HEK293 (cell line): ENCODE measurements around the gene FRRS1L.

Experiments
- CTCF ChIA-PET: fragments of 350-600 bp; formaldehyde crosslinking; extraction: SDS; loops from one replicate; lab custom pipeline; 2021; ENCODE audit warnings: antibody characterized with exemption; lab: Yijun Ruan, JAX
- POLR2A ChIA-PET: fragments of 300-600 bp; formaldehyde crosslinking; extraction: SDS; loops from one replicate; lab custom pipeline; 2020; ENCODE audit warnings: antibody characterized with exemption, inconsistent platforms; lab: Yijun Ruan, JAX
- H3K27ac ChIP-seq: fragments of 200-500 bp; sonication (Bioruptor generic); 2 replicates; pipeline ENCODE4 v1.5.1; 2014; ENCODE audit warnings: low read depth, low read length, control low read depth, inconsistent platforms; ENCODE audit errors: extremely low read depth
- H3K36me3 ChIP-seq, 2 experiments: fragments of 200-500 bp in 1 of 2; sonication (Bioruptor generic) in 1 of 2; 1 replicate in 1 of 2; 2 replicates in 1 of 2; pipeline ENCODE4 v1.5.1; 2014 to 2017; ENCODE audit warnings: inconsistent platforms in 2 of 2, low read length in 2 of 2; ENCODE audit not compliant: control insufficient read depth in 2 of 2, insufficient read depth in 1 of 2
- H3K4me1 ChIP-seq: fragments of 200-500 bp; sonication (Bioruptor generic); 2 replicates; pipeline ENCODE4 v1.5.1; 2014; ENCODE audit warnings: mild to moderate bottlenecking, low read length, inconsistent platforms; ENCODE audit not compliant: control insufficient read depth, insufficient read depth
- H3K4me3 ChIP-seq: 2 replicates; pipeline ENCODE4 v1.5.1; 2011; ENCODE audit warnings: low read depth, mild to moderate bottlenecking, control low read depth, low read length, moderate library complexity
- H3K9me3 ChIP-seq: fragments of 200-500 bp; sonication (Bioruptor generic); 2 replicates; pipeline ENCODE4 v1.5.1; 2014; ENCODE audit warnings: low read depth, low read length, inconsistent platforms; ENCODE audit not compliant: control insufficient read depth, insufficient read depth
- INSM2 ChIP-seq: fragments of 450-650 bp; formaldehyde crosslinking; IDR thresholded peaks from 2 replicates; pipeline ENCODE4 v1.5.1; 2016; ENCODE audit warnings: missing biosample characterization, missing genetic modification characterization
- PBX3 ChIP-seq: sonication (generic); formaldehyde crosslinking; IDR thresholded peaks from 2 replicates; pipeline ENCODE4 v1.8.1; 2022; ENCODE audit warnings: mild to moderate bottlenecking, moderate library complexity, missing genetic modification reagents
- PRDM1 ChIP-seq: fragments of 450-650 bp; formaldehyde crosslinking; IDR thresholded peaks from 2 replicates; pipeline ENCODE4; 2016; ENCODE audit warnings: missing biosample characterization, missing genetic modification characterization
- PRDM10 ChIP-seq: fragments of 450-650 bp; formaldehyde crosslinking; IDR thresholded peaks from 2 replicates; pipeline ENCODE4 v1.5.1; 2016; ENCODE audit warnings: missing biosample characterization, missing genetic modification characterization
- PRDM6 ChIP-seq: fragments of 450-650 bp; formaldehyde crosslinking; IDR thresholded peaks from 2 replicates; pipeline ENCODE4 v1.5.1; 2017; ENCODE audit warnings: missing biosample characterization, missing genetic modification characterization
- RBAK ChIP-seq: fragments of 450-650 bp; formaldehyde crosslinking; IDR thresholded peaks from 2 replicates; pipeline ENCODE4 v1.5.1; 2016; ENCODE audit warnings: missing biosample characterization, missing genetic modification characterization
- SCRT1 ChIP-seq: fragments of 450-650 bp; formaldehyde crosslinking; IDR thresholded peaks from 2 replicates; pipeline ENCODE4 v1.5.1; 2016; ENCODE audit warnings: missing biosample characterization, missing genetic modification characterization, borderline replicate concordance
- SCRT2 ChIP-seq: fragments of 450-650 bp; formaldehyde crosslinking; IDR thresholded peaks from 2 replicates; pipeline ENCODE4 v1.5.1; 2016; ENCODE audit warnings: missing biosample characterization, missing genetic modification characterization
- SP7 ChIP-seq: fragments of 450-650 bp; formaldehyde crosslinking; IDR thresholded peaks from 2 replicates; pipeline ENCODE4 v1.5.1; 2016; ENCODE audit warnings: missing biosample characterization, missing genetic modification characterization
- WT1 ChIP-seq: fragments of 450-650 bp; formaldehyde crosslinking; IDR thresholded peaks from 2 replicates; pipeline ENCODE4 v1.5.1; 2016; ENCODE audit warnings: missing biosample characterization, missing genetic modification characterization
- YY2 ChIP-seq: fragments of 450-650 bp; formaldehyde crosslinking; IDR thresholded peaks from 2 replicates; pipeline ENCODE4 v1.5.1; 2016; ENCODE audit warnings: missing biosample characterization, missing genetic modification characterization
- ZBTB17 ChIP-seq: fragments of 450-650 bp; formaldehyde crosslinking; IDR thresholded peaks from 2 replicates; pipeline ENCODE4 v1.5.1; 2016; ENCODE audit warnings: missing biosample characterization, missing genetic modification characterization
- ZNF221 ChIP-seq: fragments of 450-650 bp; formaldehyde crosslinking; IDR thresholded peaks from 2 replicates; pipeline ENCODE4 v1.5.1; 2017; ENCODE audit warnings: missing biosample characterization, missing genetic modification characterization, borderline replicate concordance
- ZNF280D ChIP-seq: fragments of 450-650 bp; formaldehyde crosslinking; IDR thresholded peaks from 2 replicates; pipeline ENCODE4 v1.5.1; 2016; ENCODE audit warnings: missing biosample characterization, missing genetic modification characterization
- ZNF350 ChIP-seq: fragments of 450-650 bp; formaldehyde crosslinking; IDR thresholded peaks from 2 replicates; pipeline ENCODE4 v1.5.0; 2017; ENCODE audit warnings: missing biosample characterization, mild to moderate bottlenecking, missing genetic modification characterization
- ZNF354C ChIP-seq: fragments of 450-650 bp; formaldehyde crosslinking; IDR thresholded peaks from 2 replicates; pipeline ENCODE4 v1.5.1; 2016; ENCODE audit warnings: missing biosample characterization, missing genetic modification characterization, low read depth, borderline replicate concordance
- ZNF548 ChIP-seq: fragments of 450-650 bp; formaldehyde crosslinking; IDR thresholded peaks from 2 replicates; pipeline ENCODE4 v1.5.1; 2016; ENCODE audit warnings: missing biosample characterization, missing genetic modification characterization
- ZNF558 ChIP-seq: fragments of 450-650 bp; formaldehyde crosslinking; IDR thresholded peaks from 2 replicates; pipeline ENCODE4 v1.5.1; 2016; ENCODE audit warnings: missing biosample characterization, missing genetic modification characterization
- ZNF629 ChIP-seq: fragments of 450-650 bp; formaldehyde crosslinking; IDR thresholded peaks from 2 replicates; pipeline ENCODE4 v1.5.1; 2017; ENCODE audit warnings: missing biosample characterization, missing genetic modification characterization
- ZSCAN16 ChIP-seq: fragments of 450-650 bp; formaldehyde crosslinking; IDR thresholded peaks from 2 replicates; pipeline ENCODE4 v1.5.1; 2016; ENCODE audit warnings: missing biosample characterization, missing genetic modification characterization
- ZSCAN18 ChIP-seq: fragments of 450-650 bp; formaldehyde crosslinking; IDR thresholded peaks from 2 replicates; pipeline ENCODE4 v1.5.1; 2016; ENCODE audit warnings: missing biosample characterization, missing genetic modification characterization

The FRRS1L gene

GRCh38 chr9:109115931-109116526, 51.0 kb downstream of the FRRS1L start:
- peaks cover 12% of the 10 kb centered on the region for H3K4me1 ChIP-seq
- ChIA-PET CTCF (interaction anchor here (0.6 to 0.9 kb wide), 2 partner anchors 51 to 98 kb away, joined by 3 read pairs; no protein-coding TSS in a partner anchor), POLR2A (interaction anchor here (0.6 kb wide), 2 partner anchors 355 to 802 kb away, joined by 3 to 4 read pairs; no protein-coding TSS in a partner anchor)
- no peaks in the 10 kb centered on the region for H3K9me3 ChIP-seq
- H3K4me3 ChIP-seq = no peak overlapping the region
- TF ChIP-seq INSM2 (tag by site-specific recombination) = no peak
- TF ChIP-seq PRDM1 (tag by site-specific recombination) = 0 out of 2 replicates have a peak, but pooled peaks have one; percentile 11
- no peak for TF ChIP-seq ZNF558 (tag by site-specific recombination)
- TF ChIP-seq ZNF354C (tag by site-specific recombination) = no peak
- no peak overlapping the region for H3K27ac ChIP-seq
- H3K36me3 ChIP-seq = no peaks in the 10 kb centered on the region; a peak in 1 of 3 replicates

GRCh38 chr9:109114670-109115069, 52.4 kb downstream of the FRRS1L start:
- no peak overlapping the region for H3K27ac ChIP-seq
- CTCF ChIA-PET = no interaction called here
- H3K4me1 ChIP-seq = peaks cover 17% of the 10 kb centered on the region
- H3K36me3 ChIP-seq = no peaks in the 10 kb centered on the region; a peak in 1 of 3 replicates
- no peaks in the 10 kb centered on the region for H3K9me3 ChIP-seq
- POLR2A ChIA-PET = interaction anchor here (0.8 kb wide), 1 partner anchor 76 kb away, joined by 6 read pairs; no protein-coding TSS in a partner anchor
- H3K4me3 ChIP-seq = no peak overlapping the region
- no peak for TF ChIP-seq RBAK
- no peak for TF ChIP-seq ZNF350 (tag by site-specific recombination)
- no peak for TF ChIP-seq WT1 (tag by site-specific recombination)
- peak; percentile 23 for TF ChIP-seq PRDM1 (tag by site-specific recombination)
- 0 out of 2 replicates have a peak, but pooled peaks have one; percentile 16 for TF ChIP-seq SP7 (tag by site-specific recombination)
- peak; percentile 90 for TF ChIP-seq SCRT1
- no peak for TF ChIP-seq ZNF548 (tag by site-specific recombination)
- TF ChIP-seq ZBTB17 (tag by site-specific recombination) = 0 out of 2 replicates have a peak, but pooled peaks have one; percentile 12
- TF ChIP-seq ZNF280D (tag by site-specific recombination) = no peak
- TF ChIP-seq PRDM6 (tag by site-specific recombination) = peak; percentile 90
- TF ChIP-seq SCRT2 (tag by site-specific recombination) = peak; percentile 96
- TF ChIP-seq ZNF221 (tag by site-specific recombination) = no peak
- peak; percentile 78 for TF ChIP-seq ZNF629 (tag by site-specific recombination)
- TF ChIP-seq PRDM10 = no peak
- TF ChIP-seq ZSCAN16 = peak; percentile 84; the same call in 1 of the 2 replicates
- TF ChIP-seq PBX3 (CRISPR knock-in tag) = no peak
- TF ChIP-seq ZSCAN18 (tag by site-specific recombination) = no peak
- TF ChIP-seq YY2 (tag by site-specific recombination) = no peak
